Chondrocyte (in vitro differentiated cells): Measurements from ENCODE around the gene GRB10. TPM values are rescaled to one million over a fixed set of nuclear protein-coding genes. Genes with fewer than 3 reads are reported as not detected.

Source experiments
- DNase-seq: peaks from one replicate; pipeline ENCODE4 v3.0.0; 2021; ENCODE audit warnings: mixed read lengths, low spot score
- H3K27ac Mint-ChIP-seq: one replicate; pipeline ENCODE4 v1.8.0; 2021; ENCODE audit warnings: mild to moderate bottlenecking, moderate library complexity, mixed read lengths; ENCODE audit not compliant: unreplicated experiment
- H3K27me3 Mint-ChIP-seq: 2 replicates; pipeline ENCODE4 v1.8.0; 2021; ENCODE audit warnings: low read depth, mixed read lengths
- H3K36me3 Mint-ChIP-seq: 2 replicates; pipeline ENCODE4 v1.8.0; 2021; ENCODE audit warnings: low read depth, mixed read lengths
- H3K4me1 Mint-ChIP-seq: 2 replicates; pipeline ENCODE4 v1.8.0; 2021; ENCODE audit warnings: low read depth, mild to moderate bottlenecking, mixed read lengths
- H3K4me3 Mint-ChIP-seq: one replicate; pipeline ENCODE4 v1.8.0; 2021; ENCODE audit warnings: mild to moderate bottlenecking, moderate library complexity, mixed read lengths; ENCODE audit not compliant: unreplicated experiment
- H3K9me3 Mint-ChIP-seq: 2 replicates; pipeline ENCODE4 v1.8.0; 2021; ENCODE audit warnings: low read depth, mixed read lengths
- CTCF ChIP-seq: fragments of 200-600 bp; sonication (generic); IDR thresholded peaks from 2 replicates; pipeline ENCODE4 v1.5.0; 2021; ENCODE audit warnings: antibody characterized with exemption, mild to moderate bottlenecking, moderate library complexity
- total RNA-seq: library from RNA; stranded (reverse); gene quantifications from 3 replicates; pipeline ENCODE4 v1.2.1, GENCODE V29; 2021

GRB10 gene
- total RNA-seq, 1 donor from 2014 or later, result 73.7 TPM

GRCh38 chr7:50653981-50654425 is 128.7 kb downstream of the GRB10 start:
- no peak overlapping the region for H3K27ac Mint-ChIP-seq
- DNase-seq, result no peak
- H3K36me3 Mint-ChIP-seq, result peaks cover 15% of the 10 kb centered on the region

GRCh38 chr7:50653126-50653864 is 129.4 kb downstream of the GRB10 start:
- peaks cover 63% of the 10 kb centered on the region for H3K4me1 Mint-ChIP-seq
- peaks cover 13% of the 10 kb centered on the region for H3K36me3 Mint-ChIP-seq
- no peaks in the 10 kb centered on the region for H3K27me3 Mint-ChIP-seq
- peak overlapping the region; percentile 59 for H3K27ac Mint-ChIP-seq
- no peak overlapping the region for H3K4me3 Mint-ChIP-seq
- no peaks in the 10 kb centered on the region for H3K9me3 Mint-ChIP-seq
- DNase-seq, result no peak
- no peak for TF ChIP-seq CTCF

More at GRCh38 chr7:50653981-50654425, 128.7 kb downstream of the GRB10 start:
- Mint-ChIP-seq H3K4me3 (no peak overlapping the region), H3K27me3 (no peaks in the 10 kb centered on the region), H3K4me1 (peaks cover 68% of the 10 kb centered on the region), H3K9me3 (no peaks in the 10 kb centered on the region)
- no peak for TF ChIP-seq CTCF

GRCh38 chr7:50652400-50653125 is 130.1 kb downstream of the GRB10 start:
- TF ChIP-seq CTCF, result no peak
- H3K27me3 Mint-ChIP-seq, result no peaks in the 10 kb centered on the region
- peaks cover 56% of the 10 kb centered on the region for H3K4me1 Mint-ChIP-seq
- no peak for DNase-seq
- no peak overlapping the region for H3K4me3 Mint-ChIP-seq
- no peak overlapping the region for H3K27ac Mint-ChIP-seq
- peaks cover 16% of the 10 kb centered on the region for H3K36me3 Mint-ChIP-seq
- no peaks in the 10 kb centered on the region for H3K9me3 Mint-ChIP-seq

- no peaks in the 10 kb centered on the region for H3K9me3 Mint-ChIP-seq
- H3K4me1 Mint-ChIP-seq, result peaks cover 45% of the 10 kb centered on the region
- H3K27ac Mint-ChIP-seq, result no peak overlapping the region
- no peaks in the 10 kb centered on the region for H3K27me3 Mint-ChIP-seq
- peaks cover 16% of the 10 kb centered on the region for H3K36me3 Mint-ChIP-seq
- no peak overlapping the region for H3K4me3 Mint-ChIP-seq
- TF ChIP-seq CTCF, result no peak
- DNase-seq, result no peak
Observed at GRCh38 chr7:50651271-50651989, 131.3 kb downstream of the GRB10 start.

GRCh38 chr7:50650057-50650664 is 132.5 kb downstream of the GRB10 start:
- no peak for DNase-seq

More at GRCh38 chr7:50650057-50650664, 132.5 kb downstream of the GRB10 start:
- no peak for TF ChIP-seq CTCF
- no peaks in the 10 kb centered on the region for H3K9me3 Mint-ChIP-seq
- H3K27ac Mint-ChIP-seq, result no peak overlapping the region
- H3K4me1 Mint-ChIP-seq, result peaks cover 39% of the 10 kb centered on the region
- H3K36me3 Mint-ChIP-seq, result peaks cover 16% of the 10 kb centered on the region
- no peak overlapping the region for H3K4me3 Mint-ChIP-seq
- H3K27me3 Mint-ChIP-seq, result no peaks in the 10 kb centered on the region
